ENCODE results near the gene FKBP11. TPM values are rescaled to one million over a fixed set of nuclear protein-coding genes. Genes with fewer than 3 reads are reported as not detected.

The FKBP11 gene
- total and polyA plus RNA-seq, 2 of the 13 experiments (the other 11 are each of a cell fraction or from before 2014, with no cell fraction given), result 15.5 to 19.4 TPM

- DNase-seq (ENCODE audit: low spot score) (no peak), FAIRE-seq (no peak), ATAC-seq (no peak)
- CTCF ChIA-PET (ENCODE audit: low intra/inter-chr PET ratio, low total read pairs), result no interaction called here
- intact Hi-C loops (cut with micrococcal nuclease; ENCODE audit: unreplicated experiment), result no loop called here
- TF ChIP-seq MXD3 (CRISPR knock-in tag; IDR thresholded peaks at IDR 0.05) (no peak), REXO4 (CRISPR knock-in tag; IDR thresholded peaks at IDR 0.05; ENCODE audit: borderline replicate concordance) (no peak), MTF2 (CRISPR knock-in tag; IDR thresholded peaks at IDR 0.05; ENCODE audit: borderline replicate concordance) (no peak), ZBTB38 (CRISPR knock-in tag; IDR thresholded peaks at IDR 0.05) (no peak), GABPB1 (CRISPR knock-in tag; IDR thresholded peaks at IDR 0.05) (no peak), NFAT5 (CRISPR knock-in tag; IDR thresholded peaks at IDR 0.05) (no peak), ATM (IDR thresholded peaks at IDR 0.05; ENCODE audit: borderline replicate concordance) (no peak), NFRKB (IDR thresholded peaks at IDR 0.05) (no peak), DNMT3B (CRISPR knock-in tag; conservative IDR thresholded peaks at IDR 0.05) (no peak)
- POLR2A ChIA-PET, result no interaction called here
- peaks cover 61% of the 10 kb centered on the region for H3K4me1 ChIP-seq (ENCODE audit: insufficient read depth, low read length)
- no peak overlapping the region for H3K27ac ChIP-seq (ENCODE audit: extremely low read length, insufficient read depth, low read length)
- no peak overlapping the region for H2AFZ ChIP-seq (ENCODE audit: low read length)
- H3K4me3 ChIP-seq (replicated peaks in 1 of 3; ENCODE audit: insufficient read depth in 1 of 3, low read depth in 2 of 3, low read length in 3 of 3), result no peak overlapping the region
- BruUV-seq (replicated peaks), result no TSS peak
- in situ Hi-C loops (cut with HindIII; ENCODE audit: extremely low pct_ligation_motif_present, low pct_unique_long_range_greater_than_20kb), result no loop called here
- peaks cover 5% of the 10 kb centered on the region; the same call in 1 of the 2 replicates for H4K20me1 ChIP-seq (ENCODE audit: insufficient read depth, low read length)
- peaks cover 14% of the 10 kb centered on the region for H3K79me2 ChIP-seq (ENCODE audit: insufficient read depth, low read length)
- peaks cover 0 to 7% of the 10 kb centered on the region in 2 experiments; a peak in 2 of 5 replicates for H3K36me3 ChIP-seq (replicated peaks in 1 of 2; ENCODE audit: control insufficient read depth in 1 of 2, insufficient read depth in 2 of 2, low read length in 2 of 2)
- no peaks in the 10 kb centered on the region for H3K9me3 ChIP-seq (ENCODE audit: low read length)
- 97% methylated on average over 6 of the region's 6 CpGs for WGBS (ENCODE audit: low lambda C conversion rate)
- no peak overlapping the region for H3K4me2 ChIP-seq (ENCODE audit: low read depth, low read length)
- H3K27me3 ChIP-seq (ENCODE audit: control insufficient read depth in 1 of 2, insufficient read depth in 2 of 2, low read length in 2 of 2), result no peaks in the 10 kb centered on the region
- no peak overlapping the region for H3K9ac ChIP-seq (ENCODE audit: insufficient read depth, low read depth, low read length)
Measured at GRCh38 chr12:48946943-48947342, 21.7 kb upstream of the FKBP11 start.
